Measurements from ENCODE around the gene CIDEB.

DNA sequence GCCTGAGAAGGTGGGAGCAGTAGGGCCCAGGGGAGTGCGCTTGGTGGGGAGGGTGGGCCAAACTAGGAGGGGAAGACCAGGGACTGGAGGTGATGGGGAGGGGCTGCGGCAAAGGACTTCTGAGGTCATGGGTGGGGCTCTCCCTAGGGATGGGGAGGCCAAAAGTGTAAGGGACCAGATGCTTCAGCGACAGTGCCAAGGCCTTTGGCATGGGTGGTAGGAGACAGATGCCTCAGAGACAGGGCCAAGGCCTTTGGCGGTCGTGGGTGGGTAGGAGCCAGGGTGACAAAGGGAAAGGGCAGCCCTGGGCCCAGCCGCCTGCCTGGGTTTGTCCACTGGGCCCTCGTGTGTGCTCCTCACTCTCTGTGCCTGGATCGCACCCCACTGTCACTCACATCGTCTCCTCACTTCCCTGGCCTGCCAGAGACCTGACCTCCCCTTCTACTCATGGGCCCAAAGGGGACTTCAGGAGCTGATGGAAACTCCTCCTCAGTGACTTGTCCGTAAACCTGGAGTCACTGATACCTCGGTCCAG is 23.2 kb downstream of the CIDEB start:
- no peak for TF ChIP-seq POLR2A (IDR thresholded peaks at IDR 0.05)
- TF ChIP-seq POLR2AphosphoS5 (IDR thresholded peaks at IDR 0.05) = no peak
- TF ChIP-seq, protein P1, sequence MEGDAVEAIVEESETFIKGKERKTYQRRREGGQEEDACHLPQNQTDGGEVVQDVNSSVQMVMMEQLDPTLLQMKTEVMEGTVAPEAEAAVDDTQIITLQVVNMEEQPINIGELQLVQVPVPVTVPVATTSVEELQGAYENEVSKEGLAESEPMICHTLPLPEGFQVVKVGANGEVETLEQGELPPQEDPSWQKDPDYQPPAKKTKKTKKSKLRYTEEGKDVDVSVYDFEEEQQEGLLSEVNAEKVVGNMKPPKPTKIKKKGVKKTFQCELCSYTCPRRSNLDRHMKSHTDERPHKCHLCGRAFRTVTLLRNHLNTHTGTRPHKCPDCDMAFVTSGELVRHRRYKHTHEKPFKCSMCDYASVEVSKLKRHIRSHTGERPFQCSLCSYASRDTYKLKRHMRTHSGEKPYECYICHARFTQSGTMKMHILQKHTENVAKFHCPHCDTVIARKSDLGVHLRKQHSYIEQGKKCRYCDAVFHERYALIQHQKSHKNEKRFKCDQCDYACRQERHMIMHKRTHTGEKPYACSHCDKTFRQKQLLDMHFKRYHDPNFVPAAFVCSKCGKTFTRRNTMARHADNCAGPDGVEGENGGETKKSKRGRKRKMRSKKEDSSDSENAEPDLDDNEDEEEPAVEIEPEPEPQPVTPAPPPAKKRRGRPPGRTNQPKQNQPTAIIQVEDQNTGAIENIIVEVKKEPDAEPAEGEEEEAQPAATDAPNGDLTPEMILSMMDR (IDR thresholded peaks at IDR 0.05) = no peak
